ENCODE measurements around the gene ADAP1.

- TF ChIP-seq POLR2A (IDR thresholded peaks at IDR 0.05) = no peak
- no peak for TF ChIP-seq CTCF (IDR thresholded peaks at IDR 0.05)
These were observed 5.2 kb downstream of the ADAP1 start for GRCh38 chr7:949021-949934.
